SJCRH30 (cell line): ENCODE data around the gene FAM98C. TPM values are rescaled to one million over a fixed set of nuclear protein-coding genes. Genes with fewer than 3 reads are reported as not detected.

ENCODE experiments used
- total RNA-seq: library from RNA; depleted of rRNA; stranded (reverse); fragments of >200 nt; shearing (Covaris generic); gene quantifications from 2 replicates; pipeline ENCODE4 v1.2.3, GENCODE V29; 2014; rRNA removed

Gene FAM98C
- total RNA-seq, 1 experiment from 2014 or later, result 4.6 TPM

Other genes with a start within 250 kb of the FAM98C start
- gene DPF1, start 178.9 kb upstream of the FAM98C start, total RNA-seq, result 8.1 and 10.6 TPM in 2 replicates
- 1.9 and 2.2 TPM in 2 replicates for gene PPP1R14A, start 146.7 kb upstream of the FAM98C start, total RNA-seq
- 0.38 and 0.45 TPM in 2 replicates for gene SPINT2, start 138.5 kb upstream of the FAM98C start, total RNA-seq
- gene C19orf33, start 98.8 kb upstream of the FAM98C start, total RNA-seq, result not detected in 2 replicates
- 47.9 and 54.5 TPM in 2 replicates for gene YIF1B, start 87.1 kb upstream of the FAM98C start, total RNA-seq
- 2.4 and 3.2 TPM in 2 replicates for gene KCNK6, start 83.2 kb upstream of the FAM98C start, total RNA-seq
- gene CATSPERG, start 67.3 kb upstream of the FAM98C start, total RNA-seq, result 0.77 and 1.1 TPM in 2 replicates
- gene PSMD8, start 28.5 kb upstream of the FAM98C start, total RNA-seq, result 352 and 382 TPM in 2 replicates
- gene GGN, start 15.1 kb upstream of the FAM98C start, total RNA-seq, result 0.23 and 0.59 TPM in 2 replicates
- 1.1 and 2.3 TPM in 2 replicates for gene SPRED3, start 14.4 kb upstream of the FAM98C start, total RNA-seq
- 0.73 and 0.94 TPM in 2 replicates for gene RASGRP4, start 23.1 kb downstream of the FAM98C start, total RNA-seq
- gene RYR1, start 30.6 kb downstream of the FAM98C start, total RNA-seq, result 12.4 and 19.1 TPM in 2 replicates
- 1.2 and 1.5 TPM in 2 replicates for gene MAP4K1, start 214.9 kb downstream of the FAM98C start, total RNA-seq
- gene EIF3K, start 216.1 kb downstream of the FAM98C start, total RNA-seq, result 320 and 322 TPM in 2 replicates
- gene ACTN4, start 244.6 kb downstream of the FAM98C start, total RNA-seq, result 166 and 192 TPM in 2 replicates